22Rv1 (cell line): ENCODE results near the gene UBQLN4.

Source experiments
- H3K27ac ChIP-seq: fragments of 450-650 bp; 2 replicates; pipeline ENCODE4 v1.5.1; 2017
- ZFX ChIP-seq: fragments of 450-650 bp; IDR thresholded peaks from 2 replicates; pipeline ENCODE4 v1.6.1; 2017; ENCODE audit warnings: antibody characterized with exemption, borderline replicate concordance
- TF ChIP-seq, protein P1 (sequence below): fragments of 450-650 bp; IDR thresholded peaks from 2 replicates; pipeline ENCODE4 v1.5.1; 2017; ENCODE audit warnings: mild to moderate bottlenecking

Gene UBQLN4

DNA sequence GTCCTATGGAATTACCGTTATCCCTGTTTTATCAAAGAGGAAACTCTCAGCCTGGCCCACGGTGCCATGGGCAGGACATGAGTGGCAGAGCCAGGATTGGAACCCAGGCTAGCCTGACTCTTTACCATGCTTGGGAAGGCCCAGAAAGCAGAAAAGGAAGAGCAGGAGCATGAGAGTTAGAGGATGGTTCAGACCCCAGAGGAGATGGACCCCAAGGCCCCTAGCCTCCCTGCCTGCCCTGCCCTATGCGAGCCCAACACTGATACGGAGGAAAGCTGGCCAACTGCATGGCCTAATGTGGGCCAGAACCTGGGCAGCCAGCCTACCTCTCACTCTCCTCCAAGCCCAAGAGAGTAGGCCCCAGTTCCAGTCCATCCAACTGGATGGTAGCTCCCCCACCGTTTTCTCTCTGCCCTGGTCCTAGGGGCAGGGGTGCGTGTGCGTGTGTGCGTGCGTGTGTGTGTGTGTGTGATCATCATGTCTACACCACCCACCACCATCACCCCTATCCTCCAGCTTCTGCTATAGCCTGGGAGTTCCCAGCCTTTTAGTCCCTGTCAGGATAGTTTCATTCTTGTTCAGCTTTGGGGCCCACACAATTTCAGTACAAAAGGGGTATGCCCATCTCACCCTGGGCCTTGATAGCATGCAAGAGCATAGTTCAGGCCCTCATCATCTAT, 44.0 kb upstream of the UBQLN4 start:
- TF ChIP-seq, protein P1, sequence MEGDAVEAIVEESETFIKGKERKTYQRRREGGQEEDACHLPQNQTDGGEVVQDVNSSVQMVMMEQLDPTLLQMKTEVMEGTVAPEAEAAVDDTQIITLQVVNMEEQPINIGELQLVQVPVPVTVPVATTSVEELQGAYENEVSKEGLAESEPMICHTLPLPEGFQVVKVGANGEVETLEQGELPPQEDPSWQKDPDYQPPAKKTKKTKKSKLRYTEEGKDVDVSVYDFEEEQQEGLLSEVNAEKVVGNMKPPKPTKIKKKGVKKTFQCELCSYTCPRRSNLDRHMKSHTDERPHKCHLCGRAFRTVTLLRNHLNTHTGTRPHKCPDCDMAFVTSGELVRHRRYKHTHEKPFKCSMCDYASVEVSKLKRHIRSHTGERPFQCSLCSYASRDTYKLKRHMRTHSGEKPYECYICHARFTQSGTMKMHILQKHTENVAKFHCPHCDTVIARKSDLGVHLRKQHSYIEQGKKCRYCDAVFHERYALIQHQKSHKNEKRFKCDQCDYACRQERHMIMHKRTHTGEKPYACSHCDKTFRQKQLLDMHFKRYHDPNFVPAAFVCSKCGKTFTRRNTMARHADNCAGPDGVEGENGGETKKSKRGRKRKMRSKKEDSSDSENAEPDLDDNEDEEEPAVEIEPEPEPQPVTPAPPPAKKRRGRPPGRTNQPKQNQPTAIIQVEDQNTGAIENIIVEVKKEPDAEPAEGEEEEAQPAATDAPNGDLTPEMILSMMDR = no peak
- TF ChIP-seq ZFX = no peak
- no peak overlapping the region for H3K27ac ChIP-seq

DNA sequence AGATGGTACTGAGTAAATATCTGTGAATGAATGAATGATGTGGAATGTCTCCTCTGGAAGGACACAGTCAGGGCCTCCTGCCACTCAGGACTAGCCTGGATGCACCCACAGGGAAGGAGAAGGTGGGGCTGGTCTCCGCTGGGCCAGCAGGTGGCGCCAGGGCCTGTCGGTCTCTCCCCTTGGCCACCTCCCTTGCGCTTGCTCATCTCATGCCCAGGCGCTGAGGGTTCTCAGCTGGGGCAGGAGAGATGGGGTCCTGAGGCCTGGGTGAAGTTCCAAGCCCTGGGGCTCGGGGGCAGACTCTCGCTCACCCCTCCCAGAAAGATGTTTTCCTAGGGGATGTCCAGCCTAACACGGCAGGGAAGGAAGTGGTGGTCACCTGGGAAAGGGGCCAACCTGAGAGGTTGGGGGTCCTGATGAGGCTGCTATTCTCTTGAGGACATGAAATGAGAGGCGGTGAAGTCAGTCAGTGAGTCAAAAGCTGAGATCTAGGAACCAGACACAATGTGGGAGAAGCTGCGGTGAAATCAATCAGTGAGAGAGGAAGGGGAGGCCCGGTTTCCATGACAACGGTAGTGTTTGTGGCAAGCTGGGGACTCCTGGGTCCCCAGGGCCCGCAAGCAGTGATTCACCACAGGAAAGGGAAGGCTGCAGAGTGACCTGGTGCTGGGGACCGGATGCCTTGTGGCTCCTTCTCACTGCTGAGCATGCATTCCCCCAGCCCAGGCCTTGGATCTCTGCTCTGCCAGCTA, 43.2 kb upstream of the UBQLN4 start:
- no peak overlapping the region for H3K27ac ChIP-seq
- TF ChIP-seq, protein P1 = peak; percentile 100
- TF ChIP-seq ZFX = no peak

DNA sequence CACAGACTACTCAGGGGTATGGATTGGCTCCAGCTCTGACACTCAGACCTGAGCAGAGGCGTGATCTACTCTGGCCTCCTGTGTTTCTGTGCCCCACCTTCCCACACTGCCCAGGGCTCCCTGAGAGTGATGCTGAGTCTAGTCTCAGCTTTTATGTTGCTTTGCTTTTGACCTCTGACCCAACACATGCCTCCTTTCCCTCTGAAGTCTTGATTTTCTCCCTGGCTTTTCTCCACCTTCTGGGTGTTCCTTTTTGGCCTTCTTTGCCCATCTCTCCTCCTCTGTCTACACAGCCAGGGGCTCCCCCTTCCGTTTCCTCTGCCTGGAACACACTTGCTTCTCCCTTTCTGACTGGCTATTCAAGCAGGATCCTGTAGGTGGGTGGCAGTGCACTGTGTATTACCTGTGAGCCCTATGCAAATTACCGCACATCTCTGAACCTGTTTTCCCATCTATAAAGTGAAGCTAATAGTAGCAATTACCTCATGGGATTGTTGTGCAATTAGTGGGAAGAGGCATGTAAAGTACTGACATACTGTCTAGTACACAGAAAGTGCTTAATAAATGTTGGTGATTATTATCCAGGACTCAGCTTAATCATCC, 42.4 kb upstream of the UBQLN4 start:
- no peak overlapping the region for H3K27ac ChIP-seq
- TF ChIP-seq, protein P1 = no peak

DNA sequence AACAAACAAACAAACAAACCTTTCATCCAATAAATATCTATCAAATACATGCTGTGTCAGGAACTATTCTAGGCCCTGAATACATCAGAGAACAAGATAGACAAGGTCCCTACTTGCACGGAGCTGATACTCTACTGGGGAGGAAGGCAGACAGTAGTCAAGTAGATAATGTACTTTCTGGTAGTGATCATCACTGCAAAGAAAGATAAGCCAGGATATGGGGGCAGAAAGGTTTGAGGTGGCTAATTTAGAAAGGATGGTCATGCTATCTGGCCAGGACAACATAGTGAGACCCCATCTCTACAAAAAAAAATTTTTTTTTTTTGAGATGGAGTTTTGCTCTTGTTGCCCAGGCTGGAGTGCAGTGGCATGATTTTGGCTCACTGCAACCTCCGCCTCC, 38.0 kb upstream of the UBQLN4 start:
- H3K27ac ChIP-seq = no peak overlapping the region
- TF ChIP-seq ZFX = no peak
- TF ChIP-seq, protein P1 = no peak

DNA sequence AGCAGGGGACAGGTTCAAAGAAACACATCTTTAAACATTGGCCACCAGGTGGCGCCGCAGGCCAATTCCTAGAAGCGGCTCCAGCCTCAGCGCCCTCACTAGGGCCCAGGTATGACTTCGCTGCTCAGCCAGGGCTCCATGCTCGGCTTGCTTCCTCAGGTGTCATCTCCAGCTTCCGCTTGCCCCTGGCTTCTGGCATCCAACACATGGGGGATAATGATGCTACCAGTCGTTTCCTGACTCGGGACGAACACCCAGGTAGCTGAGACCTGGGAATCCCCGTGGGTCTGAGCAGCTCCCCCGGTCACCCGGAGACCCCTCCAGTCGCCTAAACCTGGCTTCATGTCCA, 37.2 kb upstream of the UBQLN4 start:
- no peak overlapping the region for H3K27ac ChIP-seq
- TF ChIP-seq, protein P1 = peak; percentile 98
- no peak for TF ChIP-seq ZFX

DNA sequence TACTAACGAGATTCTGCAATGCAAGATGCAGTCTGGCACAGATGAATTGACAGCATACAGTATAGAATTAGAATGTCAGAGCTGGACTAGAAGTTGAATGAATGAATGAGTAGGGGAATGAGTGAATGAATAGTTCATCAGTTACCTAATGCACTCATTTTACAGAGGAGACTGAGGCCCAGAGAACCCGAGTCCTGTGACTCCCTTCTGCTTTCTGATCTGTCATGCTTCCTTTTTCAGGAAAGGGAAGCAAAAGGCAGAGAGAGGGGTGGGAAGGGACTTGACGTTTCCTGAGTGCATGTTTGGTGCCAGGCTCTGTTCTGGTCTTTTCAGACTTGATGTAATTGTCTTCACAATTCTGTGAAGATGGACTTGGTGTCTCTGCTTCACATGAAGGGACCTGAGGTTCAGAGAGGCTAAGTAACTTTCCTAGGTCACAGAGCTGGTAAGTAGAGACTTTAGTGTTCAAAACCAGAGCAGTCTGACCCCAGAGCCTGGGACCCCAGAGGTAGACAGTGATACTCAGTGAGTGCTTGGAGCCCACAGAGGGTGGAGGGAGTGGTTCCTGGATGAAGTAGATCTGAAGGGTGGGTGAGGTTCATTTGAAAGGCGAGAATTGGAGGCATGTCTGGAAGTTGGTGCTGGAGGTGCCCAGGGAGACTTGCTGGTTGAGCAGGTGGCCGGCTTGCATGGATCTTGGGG, 36.7 kb upstream of the UBQLN4 start:
- H3K27ac ChIP-seq = no peak overlapping the region
- TF ChIP-seq, protein P1 = no peak
- no peak for TF ChIP-seq ZFX
